Osteoblast (primary cell): ENCODE results near the gene BCKDHA. TPM values are rescaled to one million over a fixed set of nuclear protein-coding genes. Genes with fewer than 3 reads are reported as not detected.

Source experiments
- DNase-seq: peaks from one replicate; pipeline ENCODE4 v3.0.0; 2011; ENCODE audit warnings: low spot score, mixed read lengths; ENCODE audit not compliant: insufficient read length; ENCODE audit errors: missing footprints
- H2AFZ ChIP-seq: 2 replicates; pipeline ENCODE4 v1.6.0; 2011; ENCODE audit warnings: mild to moderate bottlenecking, low read length
- H3K27ac ChIP-seq: 2 replicates; pipeline ENCODE4 v1.5.1; 2011; ENCODE audit warnings: mild to moderate bottlenecking, low read depth, low read length, moderate library complexity
- H3K27me3 ChIP-seq: 2 replicates; pipeline ENCODE4 v1.6.0; 2012; ENCODE audit warnings: mild to moderate bottlenecking, control low read depth, inconsistent platforms, low read length, moderate library complexity; ENCODE audit not compliant: insufficient read depth
- H3K36me3 ChIP-seq: 2 replicates; pipeline ENCODE4 v1.5.1; 2011; ENCODE audit warnings: mild to moderate bottlenecking, low read length, control low read depth, moderate library complexity; ENCODE audit not compliant: insufficient read depth
- H3K4me1 ChIP-seq: 2 replicates; pipeline ENCODE4 v1.5.1; 2011; ENCODE audit warnings: mild to moderate bottlenecking, low read length, control low read depth, moderate library complexity; ENCODE audit not compliant: insufficient read depth
- H3K4me2 ChIP-seq: 2 replicates; pipeline ENCODE4 v1.6.0; 2011; ENCODE audit warnings: mild to moderate bottlenecking, low read length; ENCODE audit not compliant: insufficient read depth
- H3K4me3 ChIP-seq: fragments of 200-600 bp; sonication (generic); 3 replicates; pipeline ENCODE4 v1.5.1; 2012; ENCODE audit warnings: mild to moderate bottlenecking, low read length, inconsistent platforms; ENCODE audit not compliant: insufficient read depth
- H3K79me2 ChIP-seq: 2 replicates; pipeline ENCODE4 v1.6.0; 2012; ENCODE audit warnings: mild to moderate bottlenecking, low read length, control low read depth, inconsistent platforms; ENCODE audit not compliant: insufficient read depth
- H3K9me3 ChIP-seq: 2 replicates; pipeline ENCODE4 v1.5.1; 2011; ENCODE audit warnings: low read depth, low read length, control low read depth
- H4K20me1 ChIP-seq: 2 replicates; pipeline ENCODE4 v1.6.0; 2012; ENCODE audit warnings: mild to moderate bottlenecking, low read length, control low read depth; ENCODE audit not compliant: insufficient read depth
- total RNA-seq: library from RNA; depleted of rRNA; stranded (reverse); fragments of >200 nt; gene quantifications from 2 replicates; pipeline ENCODE4 v1.2.3, GENCODE V29; 2012
- TF ChIP-seq, protein P1 (sequence below): IDR thresholded peaks from 2 replicates; pipeline ENCODE4 v1.5.1; 2011; ENCODE audit warnings: mild to moderate bottlenecking, low read depth, low read length, moderate library complexity; ENCODE audit errors: extremely low read depth

The BCKDHA gene
- total RNA-seq, 1 donor, result 37.3 TPM

DNA sequence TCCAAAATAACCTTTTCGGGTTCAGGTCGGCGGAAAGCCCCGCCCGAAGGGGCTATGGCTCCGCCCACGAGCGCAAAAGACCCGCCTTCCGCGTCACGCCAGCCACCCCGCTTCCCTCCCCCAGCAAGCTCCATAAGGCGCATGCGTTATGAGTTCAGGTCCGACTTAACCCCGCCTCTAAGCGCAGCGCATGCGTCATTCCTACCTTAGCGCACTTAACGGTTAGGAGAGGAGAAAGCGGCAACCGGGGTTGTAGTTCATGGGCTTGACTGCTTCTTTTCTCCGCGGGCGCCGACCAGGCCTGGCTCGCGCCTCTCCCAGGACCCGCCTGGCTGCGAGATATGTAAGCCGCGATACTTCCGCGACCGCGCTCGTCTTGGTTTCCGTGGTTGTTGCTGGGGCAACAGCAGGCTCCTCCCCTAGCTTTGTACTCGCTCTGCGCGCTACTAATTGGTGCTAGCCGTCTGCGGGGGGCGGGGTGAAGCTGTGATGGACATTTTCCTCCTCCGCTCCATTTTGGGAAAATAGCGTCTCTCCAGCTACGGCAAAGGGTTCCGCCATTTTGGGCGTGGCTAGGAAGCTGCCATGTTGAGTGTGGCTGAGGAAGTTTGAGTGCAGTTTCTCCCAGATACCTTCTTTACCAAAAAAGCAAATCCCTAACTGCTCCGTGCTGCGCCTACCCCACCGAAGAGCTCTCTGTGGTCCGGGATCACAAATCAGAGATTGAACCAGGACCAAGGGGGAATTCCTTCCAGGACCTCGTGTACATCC, 33.7 kb upstream of the BCKDHA start, which contains the start of gene B9D2:
B9D2 (minus strand) TSS at position 397 of the 771 bp plus-strand sequence. CDS start 630 bp downstream, outside the sequence.
- TF ChIP-seq, protein P1, sequence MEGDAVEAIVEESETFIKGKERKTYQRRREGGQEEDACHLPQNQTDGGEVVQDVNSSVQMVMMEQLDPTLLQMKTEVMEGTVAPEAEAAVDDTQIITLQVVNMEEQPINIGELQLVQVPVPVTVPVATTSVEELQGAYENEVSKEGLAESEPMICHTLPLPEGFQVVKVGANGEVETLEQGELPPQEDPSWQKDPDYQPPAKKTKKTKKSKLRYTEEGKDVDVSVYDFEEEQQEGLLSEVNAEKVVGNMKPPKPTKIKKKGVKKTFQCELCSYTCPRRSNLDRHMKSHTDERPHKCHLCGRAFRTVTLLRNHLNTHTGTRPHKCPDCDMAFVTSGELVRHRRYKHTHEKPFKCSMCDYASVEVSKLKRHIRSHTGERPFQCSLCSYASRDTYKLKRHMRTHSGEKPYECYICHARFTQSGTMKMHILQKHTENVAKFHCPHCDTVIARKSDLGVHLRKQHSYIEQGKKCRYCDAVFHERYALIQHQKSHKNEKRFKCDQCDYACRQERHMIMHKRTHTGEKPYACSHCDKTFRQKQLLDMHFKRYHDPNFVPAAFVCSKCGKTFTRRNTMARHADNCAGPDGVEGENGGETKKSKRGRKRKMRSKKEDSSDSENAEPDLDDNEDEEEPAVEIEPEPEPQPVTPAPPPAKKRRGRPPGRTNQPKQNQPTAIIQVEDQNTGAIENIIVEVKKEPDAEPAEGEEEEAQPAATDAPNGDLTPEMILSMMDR, result no peak
- Histone ChIP-seq H2AFZ (peak within 1 kb of the TSS; percentile 95), H3K27ac (peak within 1 kb of the TSS; percentile 100), H4K20me1 (no peaks in the 10 kb centered on the region), H3K79me2 (peaks cover 37% of the 10 kb centered on the region), H3K36me3 (peaks cover 5% of the 10 kb centered on the region), H3K4me1 (peaks cover 24% of the 10 kb centered on the region), H3K4me2 (peak within 1 kb of the TSS; percentile 87), H3K27me3 (no peaks in the 10 kb centered on the region), H3K4me3 (peak within 1 kb of the TSS; percentile 94), H3K9me3 (no peaks in the 10 kb centered on the region)
- DNase-seq, result peak; percentile 97

DNA sequence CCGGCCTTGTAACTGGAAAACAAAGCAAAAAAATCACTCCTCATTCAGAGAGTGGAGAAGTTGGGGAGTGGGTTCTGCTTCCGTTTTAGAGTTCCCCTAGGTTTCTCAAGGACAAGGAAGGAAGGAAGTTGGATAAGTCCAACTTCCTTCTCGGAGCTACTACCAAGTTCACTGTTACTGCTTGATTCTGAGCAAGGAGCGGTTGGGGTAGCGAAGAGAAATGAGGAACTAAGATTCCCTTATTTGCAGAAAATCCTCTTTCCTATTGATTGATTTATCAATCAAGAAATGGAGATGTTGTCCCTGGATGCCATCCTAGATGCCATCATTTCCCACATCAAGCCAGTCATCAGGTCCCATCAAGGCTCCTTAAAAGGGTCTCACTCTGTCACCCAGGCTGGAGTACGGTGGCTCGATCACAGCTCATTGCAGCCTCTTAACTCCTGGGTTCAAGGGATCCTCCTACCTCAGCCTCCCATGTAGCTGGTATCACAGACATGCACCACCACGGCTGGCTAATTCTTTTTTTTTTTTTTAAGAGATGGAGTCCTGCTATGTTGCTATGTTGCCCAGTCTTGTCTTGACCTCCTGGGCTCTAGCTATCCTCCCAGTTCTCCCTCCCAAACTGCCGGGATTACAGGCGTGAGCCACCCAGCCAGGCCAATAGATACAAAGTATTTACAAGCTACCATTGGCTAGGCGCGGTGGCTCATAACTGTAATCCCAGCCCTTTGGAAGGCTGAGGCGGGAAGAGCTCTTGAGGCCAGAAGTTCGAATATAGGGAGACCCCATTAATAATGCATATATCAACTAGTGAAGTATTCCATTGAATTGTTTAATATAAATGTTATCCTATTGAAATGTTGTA, 32.9 kb upstream of the BCKDHA start:
- H3K36me3 ChIP-seq, result peaks cover 5% of the 10 kb centered on the region
- no peaks in the 10 kb centered on the region for H4K20me1 ChIP-seq
- no peak for DNase-seq
- H3K4me1 ChIP-seq, result peaks cover 24% of the 10 kb centered on the region
- TF ChIP-seq, protein P1, result no peak
- H3K27ac ChIP-seq, result peak overlapping the region; percentile 100
- peak overlapping the region; percentile 83 for H2AFZ ChIP-seq
- H3K4me3 ChIP-seq, result peak overlapping the region; percentile 94
- no peaks in the 10 kb centered on the region for H3K27me3 ChIP-seq
- H3K4me2 ChIP-seq, result peak overlapping the region; percentile 87
- H3K79me2 ChIP-seq, result peaks cover 42% of the 10 kb centered on the region
- no peaks in the 10 kb centered on the region for H3K9me3 ChIP-seq

DNA sequence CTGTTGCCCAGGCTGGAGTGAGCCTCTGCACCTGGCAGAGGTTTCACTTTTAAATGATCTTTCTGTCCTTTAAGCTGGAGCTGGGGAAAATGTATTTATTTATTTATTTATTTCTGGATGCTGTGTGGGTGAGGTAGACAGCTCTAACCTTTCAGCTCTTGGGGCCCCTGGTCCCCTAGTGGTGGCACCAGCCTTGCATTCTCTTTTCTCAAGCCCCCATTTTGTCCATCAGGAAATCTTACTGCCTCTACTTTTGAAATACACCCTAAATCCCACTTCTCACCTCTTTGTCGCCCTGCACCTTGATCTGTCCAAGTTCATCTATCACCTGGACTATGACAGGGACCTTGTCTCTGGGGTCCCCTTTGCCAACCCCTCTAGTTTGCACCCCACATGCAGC, 31.5 kb upstream of the BCKDHA start:
- TF ChIP-seq, protein P1, result peak; percentile 21

More for the DNA sequence above, 31.5 kb upstream of the BCKDHA start:
- no peaks in the 10 kb centered on the region for H3K9me3 ChIP-seq
- DNase-seq, result no peak
- no peak overlapping the region for H2AFZ ChIP-seq
- peaks cover 45% of the 10 kb centered on the region for H3K79me2 ChIP-seq
- H3K27me3 ChIP-seq, result no peaks in the 10 kb centered on the region
- H3K4me2 ChIP-seq, result no peak overlapping the region
- no peak overlapping the region for H3K4me3 ChIP-seq
- no peaks in the 10 kb centered on the region for H4K20me1 ChIP-seq
- peaks cover 3% of the 10 kb centered on the region for H3K36me3 ChIP-seq
- H3K4me1 ChIP-seq, result peaks cover 24% of the 10 kb centered on the region
- H3K27ac ChIP-seq, result peak overlapping the region; percentile 41
